Measurements from ENCODE around the gene PIGX. TPM values are rescaled to one million over a fixed set of nuclear protein-coding genes. Genes with fewer than 3 reads are reported as not detected.
"Not testable (repeated sequence)": the region's sequence is repeated elsewhere in the genome, so short reads cannot be mapped to it uniquely, and the experiment has no call there.

Gene PIGX
- total and polyA plus RNA-seq, 5 experiments from 2014 or later, result 15.6 to 32.6 (median 28.9) TPM

- H3K36me3 Mint-ChIP-seq, result peaks cover 0 to 14% (median 6%) of the 10 kb centered on the region in 3 donors
- peaks cover 16 to 54% (median 31%) of the 10 kb centered on the region in 4 donors for H3K4me1 Mint-ChIP-seq
- no peaks in the 10 kb centered on the region for H3K9me3 Mint-ChIP-seq
- H3K27ac Mint-ChIP-seq, result peak overlapping the region; percentile 95 to 100 (median 99)
- H3K4me3 Mint-ChIP-seq, result peak overlapping the region; percentile 95 to 100 (median 98)
- no peaks in the 10 kb centered on the region for H3K27me3 Mint-ChIP-seq
- POLR2A ChIA-PET, result interaction anchor here (1.0 to 3.0 kb wide), 8 partner anchors 29 to 228 kb away, joined by 3 to 36 read pairs (median 5); partner anchors contain the start of genes CEP19, FBXO45, NRROS and PIGX
- DNase-seq (no peak), ATAC-seq (no peak)
These were observed 29.2 kb downstream of the PIGX start for GRCh38 chr3:196741249-196741889.

DNA sequence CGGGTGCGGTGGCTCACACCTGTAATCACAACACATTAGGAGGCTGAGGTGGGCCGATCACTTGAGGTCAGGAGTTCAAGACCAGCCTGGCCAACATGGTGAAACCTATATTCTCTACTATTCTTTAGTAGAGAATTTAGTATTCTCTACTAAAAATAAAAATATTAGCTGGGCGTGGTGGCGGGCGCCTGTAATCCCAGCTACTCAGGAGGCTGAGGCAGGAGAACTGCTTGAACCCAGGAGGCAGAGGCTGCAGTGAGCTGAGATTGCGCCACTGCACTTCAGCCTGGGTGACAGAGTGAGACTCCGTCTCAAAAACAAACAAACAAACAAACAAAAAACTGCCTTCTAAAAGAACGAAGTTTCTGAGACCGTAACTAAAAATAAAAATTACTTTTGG, 31.4 kb downstream of the PIGX start:
- DNase-seq, H3K9me3 Mint-ChIP-seq, H3K27me3 Mint-ChIP-seq, POLR2A ChIA-PET, ATAC-seq: not testable (repeated sequence)
- Mint-ChIP-seq H3K4me3 (peak overlapping the region in 3 of 10 donors; percentile 0 to 40 (median 37)), H3K27ac (peak overlapping the region in 5 of 10 donors; percentile 12 to 71 (median 64)), H3K36me3 (peaks cover 10 to 26% (median 17%) of the 10 kb centered on the region in 3 donors), H3K4me1 (peaks cover 24 to 69% (median 40%) of the 10 kb centered on the region in 4 donors)

DNA sequence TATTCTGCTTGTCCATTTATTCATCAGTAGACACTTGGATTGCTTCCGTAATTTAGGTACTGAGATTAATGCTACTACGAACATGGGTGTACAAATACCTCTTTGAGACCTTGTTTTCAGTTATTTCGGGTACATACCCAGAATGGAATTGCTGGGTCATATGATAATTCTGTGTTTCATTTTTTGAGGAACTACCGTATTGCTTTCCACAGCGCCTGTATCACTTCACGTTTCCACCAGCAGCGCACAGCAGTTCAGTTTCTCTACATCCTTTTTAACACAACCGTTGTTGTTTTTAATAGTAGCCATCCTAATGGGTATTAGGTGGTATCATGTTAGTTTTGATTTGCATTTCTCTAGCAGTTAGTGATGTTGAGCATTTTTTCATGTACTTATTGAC, 36.9 kb downstream of the PIGX start:
- peaks cover 10 to 63% (median 31%) of the 10 kb centered on the region in 3 donors for H3K36me3 Mint-ChIP-seq

GRCh38 chr3:196753201-196753600, 41.0 kb downstream of the PIGX start:
- no peak for ATAC-seq
- H3K27ac Mint-ChIP-seq, result peak overlapping the region in 4 of 10 donors; percentile 26 to 54 (median 38)
- H3K9me3 Mint-ChIP-seq, result peaks cover 0 to 26% (median 9%) of the 10 kb centered on the region in 9 donors
- no peak overlapping the region for H3K4me3 Mint-ChIP-seq
- peaks cover 38 to 72% (median 67%) of the 10 kb centered on the region in 4 donors for H3K4me1 Mint-ChIP-seq
- H3K36me3 Mint-ChIP-seq, result peaks cover 13 to 68% (median 50%) of the 10 kb centered on the region in 3 donors
- no peaks in the 10 kb centered on the region for H3K27me3 Mint-ChIP-seq
- no peak for DNase-seq
- POLR2A ChIA-PET, result no interaction called here

More for the DNA sequence above, 36.9 kb downstream of the PIGX start:
- peak overlapping the region in 3 of 10 donors; percentile 12 to 20 (median 16) for H3K4me3 Mint-ChIP-seq
- DNase-seq (no peak), ATAC-seq (no peak)
- peak overlapping the region in 4 of 10 donors; percentile 5 to 34 (median 22) for H3K27ac Mint-ChIP-seq
- no peaks in the 10 kb centered on the region for H3K27me3 Mint-ChIP-seq
- POLR2A ChIA-PET, result interaction anchor here (0.6 kb wide), 1 partner anchor 316 kb away, joined by 3 read pairs; no protein-coding TSS in a partner anchor
- H3K9me3 Mint-ChIP-seq, result peaks cover 0 to 10% (median 0%) of the 10 kb centered on the region in 9 donors
- peaks cover 23 to 70% (median 53%) of the 10 kb centered on the region in 4 donors for H3K4me1 Mint-ChIP-seq

DNA sequence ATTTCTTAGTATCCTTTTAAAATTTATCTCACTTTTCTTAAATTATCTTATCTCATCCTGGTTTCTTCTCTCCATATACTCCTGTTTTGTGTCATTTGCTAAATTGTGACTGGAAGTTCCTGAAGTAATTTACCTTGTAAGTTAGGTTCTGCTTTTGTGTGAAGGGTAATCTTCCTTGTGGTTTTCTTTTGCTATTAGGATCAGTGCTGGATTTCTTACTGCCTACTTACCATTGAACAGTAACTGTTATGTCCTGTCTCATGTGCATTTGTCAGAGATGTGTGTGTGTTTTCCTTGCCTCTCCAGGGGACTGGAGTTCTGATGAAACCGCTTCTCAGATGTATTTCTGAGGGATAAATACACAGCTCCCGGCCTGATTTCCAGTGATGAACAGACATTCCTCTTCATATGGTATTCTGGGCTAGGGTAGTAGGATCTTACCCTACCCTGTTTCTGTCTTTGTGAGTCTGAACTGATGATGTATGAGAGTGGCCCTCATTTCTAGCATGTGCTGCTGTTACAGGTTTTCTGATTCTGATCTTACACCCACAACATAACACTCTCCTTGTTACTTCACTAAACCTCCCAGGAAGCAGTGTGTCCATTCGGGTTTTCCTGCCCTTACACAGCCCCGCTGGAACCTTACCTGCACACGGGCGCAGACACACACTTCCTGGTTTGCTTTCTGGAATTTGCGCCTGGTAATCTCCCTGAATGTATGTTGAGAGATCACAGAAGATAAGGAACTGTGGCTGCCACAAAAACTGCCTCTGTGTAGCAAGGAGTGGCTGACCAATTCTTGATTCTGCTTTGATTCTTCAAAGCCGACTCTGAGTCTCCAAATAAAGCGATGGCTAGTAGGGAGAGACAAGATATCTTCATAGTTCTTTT, 42.2 kb downstream of the PIGX start:
- Mint-ChIP-seq H3K36me3 (peaks cover 9 to 57% (median 44%) of the 10 kb centered on the region in 3 donors), H3K4me1 (peaks cover 30 to 68% (median 62%) of the 10 kb centered on the region in 4 donors)
- POLR2A ChIA-PET, result no interaction called here

GRCh38 chr3:196756732-196757131, 44.6 kb downstream of the PIGX start:
- no peak for DNase-seq
- H3K27me3 Mint-ChIP-seq, result no peaks in the 10 kb centered on the region
- H3K36me3 Mint-ChIP-seq, result peaks cover 9 to 46% (median 37%) of the 10 kb centered on the region in 3 donors
- no peak for ATAC-seq
- POLR2A ChIA-PET, result no interaction called here
- peaks cover 30 to 63% (median 59%) of the 10 kb centered on the region in 4 donors for H3K4me1 Mint-ChIP-seq
- H3K9me3 Mint-ChIP-seq, result peaks cover 0 to 26% (median 9%) of the 10 kb centered on the region in 9 donors
- H3K27ac Mint-ChIP-seq, result peak overlapping the region in 6 of 10 donors; percentile 24 to 69 (median 47)
- peak overlapping the region in 1 of 10 donors; percentile 6 for H3K4me3 Mint-ChIP-seq

More for the DNA sequence above, 42.2 kb downstream of the PIGX start:
- H3K9me3 Mint-ChIP-seq, result peaks cover 0 to 26% (median 9%) of the 10 kb centered on the region in 9 donors
- H3K27me3 Mint-ChIP-seq, result no peaks in the 10 kb centered on the region
- peak overlapping the region in 4 of 10 donors; percentile 0 to 30 (median 8) for H3K4me3 Mint-ChIP-seq
- no peak for DNase-seq
- peak overlapping the region; percentile 18 to 73 (median 42) for H3K27ac Mint-ChIP-seq
- ATAC-seq, result peak in 1 of 2 donors; percentile 16

- peak overlapping the region; percentile 20 to 86 (median 78) for H3K27ac Mint-ChIP-seq
- peak overlapping the region in 8 of 10 donors; percentile 0 to 54 (median 30) for H3K4me3 Mint-ChIP-seq
- no peaks in the 10 kb centered on the region for H3K27me3 Mint-ChIP-seq
- POLR2A ChIA-PET, result interaction anchor here (0.6 kb wide), 1 partner anchor 109 kb away, joined by 3 read pairs; no protein-coding TSS in a partner anchor
- peaks cover 0 to 26% (median 9%) of the 10 kb centered on the region in 9 donors for H3K9me3 Mint-ChIP-seq
- peaks cover 9 to 42% (median 39%) of the 10 kb centered on the region in 3 donors for H3K36me3 Mint-ChIP-seq
- ATAC-seq (peak; percentile 39 to 73), DNase-seq (peak in 1 of 10 donors; percentile 9)
- H3K4me1 Mint-ChIP-seq, result peaks cover 30 to 65% (median 60%) of the 10 kb centered on the region in 4 donors
These were observed 45.9 kb downstream of the PIGX start for GRCh38 chr3:196757876-196758739.

DNA sequence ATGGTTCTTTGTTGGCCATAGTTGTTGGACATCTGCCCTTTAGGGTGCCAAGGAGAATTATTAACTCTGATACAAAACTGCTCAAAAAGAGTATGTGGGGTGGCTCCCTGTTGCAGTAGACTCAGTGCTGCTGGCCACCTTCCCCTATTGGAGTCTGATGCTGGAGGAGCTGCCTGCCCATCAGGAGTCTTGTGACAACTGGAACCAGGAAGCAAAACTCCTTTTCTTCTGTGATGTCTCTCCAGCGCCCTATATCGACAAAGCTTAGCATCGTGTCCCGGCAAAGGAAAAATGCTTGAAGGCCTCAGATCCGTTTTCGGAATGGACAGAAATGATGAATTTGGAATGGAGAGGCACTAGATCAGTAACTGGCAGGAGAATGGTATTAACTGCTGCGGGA, 51.0 kb downstream of the PIGX start:
- peak overlapping the region in 7 of 10 donors; percentile 19 to 80 (median 55) for H3K27ac Mint-ChIP-seq
- ATAC-seq (no peak), DNase-seq (no peak)
- peaks cover 0 to 40% (median 17%) of the 10 kb centered on the region in 3 donors for H3K36me3 Mint-ChIP-seq
- no peaks in the 10 kb centered on the region for H3K9me3 Mint-ChIP-seq
- no peaks in the 10 kb centered on the region for H3K27me3 Mint-ChIP-seq
- H3K4me3 Mint-ChIP-seq, result no peak overlapping the region
- peaks cover 17 to 51% (median 38%) of the 10 kb centered on the region in 4 donors for H3K4me1 Mint-ChIP-seq
- POLR2A ChIA-PET, result no interaction called here

GRCh38 chr3:196765454-196765853, 53.3 kb downstream of the PIGX start:
- Mint-ChIP-seq H3K9me3 (no peaks in the 10 kb centered on the region), H3K4me1 (peaks cover 15 to 45% (median 31%) of the 10 kb centered on the region in 4 donors), H3K36me3 (peaks cover 0 to 49% (median 17%) of the 10 kb centered on the region in 3 donors), H3K4me3 (no peak overlapping the region), H3K27ac (peak overlapping the region in 1 of 10 donors; percentile 9), H3K27me3 (no peaks in the 10 kb centered on the region)
- DNase-seq (no peak), ATAC-seq (no peak)
- POLR2A ChIA-PET, result no interaction called here

DNA sequence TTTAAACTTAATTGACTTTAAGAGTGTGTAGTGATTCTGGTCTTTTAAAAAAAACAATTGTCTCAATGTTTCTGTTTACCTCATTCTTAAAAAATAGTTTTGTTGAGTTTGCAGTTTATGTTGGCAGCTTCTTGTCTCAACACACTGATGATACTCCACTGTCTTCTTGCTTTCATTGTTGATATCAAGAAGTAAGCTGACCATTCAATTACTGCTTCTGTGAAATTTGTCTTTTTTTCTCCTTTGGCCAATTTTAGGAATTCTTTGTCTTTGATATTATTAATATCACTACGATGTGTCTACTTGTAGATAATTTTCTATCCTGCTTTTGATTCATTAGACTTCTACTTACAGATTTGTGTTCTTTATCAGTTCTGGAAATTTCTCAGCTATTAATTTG, 58.9 kb downstream of the PIGX start:
- Mint-ChIP-seq H3K4me1 (peaks cover 33 to 81% (median 61%) of the 10 kb centered on the region in 4 donors), H3K4me3 (peak overlapping the region in 2 of 10 donors; percentile 24 to 29), H3K27ac (peak overlapping the region in 6 of 10 donors; percentile 23 to 84 (median 52)), H3K9me3 (no peaks in the 10 kb centered on the region), H3K36me3 (peaks cover 0 to 35% (median 8%) of the 10 kb centered on the region in 3 donors), H3K27me3 (no peaks in the 10 kb centered on the region)
- ATAC-seq (no peak), DNase-seq (no peak)
- POLR2A ChIA-PET, result no interaction called here

DNA sequence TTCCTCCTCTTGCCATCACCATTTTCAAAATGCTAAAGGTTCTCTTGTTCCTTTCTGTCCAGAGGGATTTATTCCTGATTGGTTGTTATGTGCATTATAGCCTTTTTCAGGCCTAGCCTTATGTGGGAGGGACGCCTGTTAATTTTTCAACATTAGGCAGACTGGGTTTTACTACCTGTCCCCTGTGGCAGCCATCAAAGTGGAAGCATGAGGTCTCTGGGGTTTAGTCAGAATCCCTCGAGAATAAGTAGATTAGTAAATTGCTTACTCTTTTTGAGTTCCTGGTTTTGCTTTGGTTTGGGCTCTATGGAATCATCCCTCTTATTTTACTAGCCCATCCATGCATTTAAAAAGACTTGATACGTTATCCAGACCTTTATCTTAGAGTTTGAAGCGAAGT, 59.9 kb downstream of the PIGX start:
- peaks cover 35 to 82% (median 66%) of the 10 kb centered on the region in 4 donors for H3K4me1 Mint-ChIP-seq
- no peak for DNase-seq
- no peaks in the 10 kb centered on the region for H3K9me3 Mint-ChIP-seq
- peaks cover 0 to 36% (median 8%) of the 10 kb centered on the region in 3 donors for H3K36me3 Mint-ChIP-seq
- peak overlapping the region in 6 of 10 donors; percentile 8 to 63 (median 35) for H3K4me3 Mint-ChIP-seq
- H3K27ac Mint-ChIP-seq, result peak overlapping the region in 6 of 10 donors; percentile 4 to 84 (median 70)
- POLR2A ChIA-PET, result no interaction called here
- H3K27me3 Mint-ChIP-seq, result no peaks in the 10 kb centered on the region
- no peak for ATAC-seq
